HepG2 (cell line): Measurements from ENCODE around the gene RAB9A. TPM values are rescaled to one million over a fixed set of nuclear protein-coding genes. Genes with fewer than 3 reads are reported as not detected.

Experiments
- ATAC-seq: fragments of 200-7000 bp; cut with Tn5 transposase; 3 replicates; pipeline ENCODE4 v1.9.1; 2020; ENCODE audit warnings: mild to moderate bottlenecking, moderate library complexity
- BruUV-seq: library from RNA; stranded (reverse); fragments of 400-500 nt; replicated peaks from 2 replicates; lab custom pipeline; 2021; lab: Mats Ljungman, UMichigan
- CTCF ChIA-PET: fragments of 300-600 bp; formaldehyde crosslinking; extraction: SDS; loops from one replicate; lab custom pipeline; 2021; ENCODE audit warnings: low total read pairs, inconsistent platforms, low intra/inter-chr PET ratio; lab: Yijun Ruan, JAX
- POLR2A ChIA-PET: fragments of 350-600 bp; sonication (Branson Sonifier 250); formaldehyde crosslinking; loops from one replicate; lab custom pipeline; 2020; ENCODE audit warnings: antibody characterized with exemption, inconsistent platforms; lab: Yijun Ruan, JAX
- DNase-seq: peaks from one replicate; pipeline ENCODE4 v3.0.0-alpha.2; 2015; ENCODE audit warnings: low spot score
- FAIRE-seq: peaks from 3 replicates; lab custom pipeline; 2011; peaks lifted over from hg19 to GRCh38; lab: Jason Lieb, UNC
- H2AFZ ChIP-seq: one replicate; pipeline ENCODE4 v1.6.1; 2011; ENCODE audit warnings: low read length, inconsistent platforms
- H3K27ac ChIP-seq: fragments of 300-600 bp; 3 replicates; pipeline ENCODE4 v1.8.0; 2011; ENCODE audit warnings: mixed run types, mild to moderate bottlenecking, mixed read lengths, low read length, inconsistent platforms; ENCODE audit not compliant: insufficient read depth; ENCODE audit errors: extremely low read length
- H3K27me3 ChIP-seq, 2 experiments: fragments of 200-600 bp in 1 of 2; 2 replicates in 1 of 2; 3 replicates in 1 of 2; pipeline versions ENCODE4 v1.6.0 to v1.8.0; 2011; ENCODE audit warnings: low read length in 2 of 2, mild to moderate bottlenecking in 2 of 2, moderate library complexity in 2 of 2, inconsistent platforms in 1 of 2; ENCODE audit not compliant: insufficient read depth in 2 of 2, control insufficient read depth in 1 of 2
- H3K36me3 ChIP-seq, 2 experiments: fragments of 200-600 bp in 1 of 2; replicated peaks in 1 of 2; 2 replicates in 1 of 2; 3 replicates in 1 of 2; pipeline versions ENCODE4 v1.5.1 to v1.8.0; 2011; ENCODE audit warnings: low read length in 2 of 2, inconsistent platforms in 1 of 2; ENCODE audit not compliant: insufficient read depth in 2 of 2, control insufficient read depth in 1 of 2
- H3K4me1 ChIP-seq: 2 replicates; pipeline ENCODE4 v1.5.1; 2012; ENCODE audit warnings: low read length, inconsistent platforms; ENCODE audit not compliant: insufficient read depth
- H3K4me2 ChIP-seq: 2 replicates; pipeline ENCODE4 v1.6.0; 2011; ENCODE audit warnings: low read depth, low read length, inconsistent platforms
- H3K4me3 ChIP-seq, 3 experiments: fragments of 200-600 bp in 1 of 3; sonication (generic), shearing (Covaris generic) in 1 of 3; replicated peaks in 1 of 3; 2 replicates each; pipeline ENCODE4 v1.5.1; 2011 to 2016; ENCODE audit warnings: low read length in 3 of 3, inconsistent platforms in 2 of 3, low read depth in 2 of 3, mild to moderate bottlenecking in 2 of 3, control low read depth in 1 of 3, mixed read lengths in 1 of 3; ENCODE audit not compliant: insufficient read depth in 1 of 3
- H3K79me2 ChIP-seq: one replicate; pipeline ENCODE4 v1.6.1; 2011; ENCODE audit warnings: low read length, inconsistent platforms; ENCODE audit not compliant: insufficient read depth
- H3K9ac ChIP-seq: 2 replicates; pipeline ENCODE4 v1.6.0; 2011; ENCODE audit warnings: mild to moderate bottlenecking, low read depth, low read length, inconsistent platforms; ENCODE audit not compliant: insufficient read depth
- H3K9me3 ChIP-seq: 2 replicates; pipeline ENCODE4 v1.5.1; 2012; ENCODE audit warnings: mild to moderate bottlenecking, low read length
- H4K20me1 ChIP-seq: 2 replicates; pipeline ENCODE4 v1.6.0; 2011; ENCODE audit warnings: inconsistent platforms, mild to moderate bottlenecking, low read length, moderate library complexity; ENCODE audit not compliant: insufficient read depth
- ATF6 ChIP-seq: sonication (generic); formaldehyde crosslinking; conservative IDR thresholded peaks from 2 replicates; pipeline ENCODE4 v1.4.0; 2020; ENCODE audit warnings: missing genetic modification reagents
- NCOR1 ChIP-seq: fragments of 200-600 bp; sonication (generic); IDR thresholded peaks from 2 replicates; pipeline ENCODE4 v1.7.0; 2017; ENCODE audit warnings: antibody characterized with exemption, low read length, borderline replicate concordance
- USF2 ChIP-seq, 2 experiments: sonication (generic) in 1 of 2; formaldehyde crosslinking in 1 of 2; IDR thresholded peaks; 2 replicates each; pipeline versions ENCODE4 v1.5.1 to v1.6.1; 2011 to 2020; ENCODE audit warnings: borderline replicate concordance in 1 of 2, low read depth in 1 of 2, low read length in 1 of 2, mild to moderate bottlenecking in 1 of 2, missing genetic modification reagents in 1 of 2, moderate library complexity in 1 of 2
- ZNF138 ChIP-seq: sonication (generic); formaldehyde crosslinking; IDR thresholded peaks from 2 replicates; pipeline ENCODE4 v1.5.0; 2020; ENCODE audit warnings: mild to moderate bottlenecking, low read depth, missing genetic modification reagents
- WGBS: methylation state at CpG from one replicate; pipeline ENCODE4 v1.1.6; 2017; ENCODE audit warnings: low lambda C conversion rate; 5-methylcytosine and 5-hydroxymethylcytosine counted together
- in situ Hi-C: cut with HindIII; loops from 2 replicates; pipeline ENCODE4 v1.10.0; 2017; ENCODE audit warnings: low pct_unique_long_range_greater_than_20kb; ENCODE audit not compliant: extremely low pct_ligation_motif_present
- intact Hi-C: fragments of 100-400 bp; cut with micrococcal nuclease; formaldehyde crosslinking; loops from one replicate; pipeline ENCODE4 v1.10.0; 2022; ENCODE audit not compliant: unreplicated experiment
- polyA plus RNA-seq, 8 experiments: library from polyadenylated mRNA; depleted of rRNA in 3 of 8; stranded (reverse) in 7 of 8; unstranded in 1 of 8; fragments of >200 nt; fragmentation: Illumina TruSeq in 4 of 8; extraction: Trizol in 4 of 8; gene quantifications; 2 replicates each; pipeline versions ENCODE4 v1.2.1 to v1.2.3, GENCODE V29; 2011 to 2016; ENCODE audit warnings: low read depth in 4 of 8, missing spikeins in 1 of 8, mixed read lengths in 1 of 8; ENCODE audit not compliant: insufficient read depth in 1 of 8
- total RNA-seq, 5 experiments: library from RNA; depleted of rRNA; stranded (reverse); fragments of >200 nt; fragmentation: Illumina TruSeq; extraction: Trizol; gene quantifications; 2 replicates each; pipeline ENCODE4 v1.2.3, GENCODE V29; 2016; ENCODE audit warnings: low read depth in 1 of 5

Gene RAB9A
- total and polyA plus RNA-seq, 2 of the 13 experiments (the other 11 are each of a cell fraction or from before 2014, with no cell fraction given) = 10.5 to 23.1 TPM

- Histone ChIP-seq H3K79me2 (no peaks in the 10 kb centered on the region), H3K4me2 (peak overlapping the region; percentile 87), H3K36me3 (no peaks in the 10 kb centered on the region), H4K20me1 (no peaks in the 10 kb centered on the region), H3K27me3 (no peaks in the 10 kb centered on the region), H3K9me3 (no peaks in the 10 kb centered on the region), H3K4me3 (peak overlapping the region; percentile 61 to 69 (median 63)), H3K4me1 (peaks cover 6% of the 10 kb centered on the region), H2AFZ (peak overlapping the region; percentile 66)
- ATAC-seq (no peak), DNase-seq (no peak), FAIRE-seq (no peak)
- in situ Hi-C loops = loop anchor here (5.0 kb wide), 1 partner anchor 375 kb away; the partner anchor contains the start of gene GEMIN8
- TSS peak; percentile 68 for BruUV-seq
- POLR2A ChIA-PET = interaction anchor here (0.8 to 1.6 kb wide), 4 partner anchors 82 to 378 kb away, joined by 3 to 11 read pairs (median 4); partner anchors contain the start of genes GEMIN8, OFD1 and TRAPPC2
- WGBS = 10% methylated on average over 5 of the region's 7 CpGs
- TF ChIP-seq ATF6 = no peak
- no peak for TF ChIP-seq USF2 (IDR thresholded peaks at IDR 0.05; ENCODE audit: low read depth, low read length)
- TF ChIP-seq USF2 (CRISPR knock-in tag; IDR thresholded peaks at IDR 0.05; ENCODE audit: borderline replicate concordance) = no peak
- no peak for TF ChIP-seq NCOR1
- TF ChIP-seq ZNF138 (CRISPR knock-in tag) = 0 out of 2 replicates have a peak, but pooled peaks have one; percentile 22
- TF ChIP-seq, all 625 proteins: peak for 1
- intact Hi-C loops = no loop called here
- CTCF ChIA-PET = no interaction called here
- Histone ChIP-seq H3K27ac (no peak overlapping the region), H3K9ac (peak overlapping the region; percentile 69)
Observed at GRCh38 chrX:13652287-13652793, 36.6 kb upstream of the RAB9A start.
